ENCODE data around the gene ANGEL1. TPM values are rescaled to one million over a fixed set of nuclear protein-coding genes. Genes with fewer than 3 reads are reported as not detected.

Gene ANGEL1
- total RNA-seq, 1 donor from 2014 or later: 38.8 TPM

- Mint-ChIP-seq H3K9me3 (no peaks in the 10 kb centered on the region), H3K4me1 (peaks cover 44% of the 10 kb centered on the region), H3K27me3 (ENCODE audit: low read depth) (peaks cover 2% of the 10 kb centered on the region), H3K4me3 (peak overlapping the region; percentile 98), H3K36me3 (ENCODE audit: low read depth) (peaks cover 3% of the 10 kb centered on the region), H3K27ac (ENCODE audit: unreplicated experiment) (peak overlapping the region; percentile 94)
- peak; percentile 46 for DNase-seq (ENCODE audit: low read depth, low spot score)
- TF ChIP-seq, protein P1, sequence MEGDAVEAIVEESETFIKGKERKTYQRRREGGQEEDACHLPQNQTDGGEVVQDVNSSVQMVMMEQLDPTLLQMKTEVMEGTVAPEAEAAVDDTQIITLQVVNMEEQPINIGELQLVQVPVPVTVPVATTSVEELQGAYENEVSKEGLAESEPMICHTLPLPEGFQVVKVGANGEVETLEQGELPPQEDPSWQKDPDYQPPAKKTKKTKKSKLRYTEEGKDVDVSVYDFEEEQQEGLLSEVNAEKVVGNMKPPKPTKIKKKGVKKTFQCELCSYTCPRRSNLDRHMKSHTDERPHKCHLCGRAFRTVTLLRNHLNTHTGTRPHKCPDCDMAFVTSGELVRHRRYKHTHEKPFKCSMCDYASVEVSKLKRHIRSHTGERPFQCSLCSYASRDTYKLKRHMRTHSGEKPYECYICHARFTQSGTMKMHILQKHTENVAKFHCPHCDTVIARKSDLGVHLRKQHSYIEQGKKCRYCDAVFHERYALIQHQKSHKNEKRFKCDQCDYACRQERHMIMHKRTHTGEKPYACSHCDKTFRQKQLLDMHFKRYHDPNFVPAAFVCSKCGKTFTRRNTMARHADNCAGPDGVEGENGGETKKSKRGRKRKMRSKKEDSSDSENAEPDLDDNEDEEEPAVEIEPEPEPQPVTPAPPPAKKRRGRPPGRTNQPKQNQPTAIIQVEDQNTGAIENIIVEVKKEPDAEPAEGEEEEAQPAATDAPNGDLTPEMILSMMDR (conservative IDR thresholded peaks at IDR 0.05): no peak
These were observed 50.7 kb downstream of the ANGEL1 start for GRCh38 chr14:76761960-76762410.

- Mint-ChIP-seq H3K4me1 (peaks cover 44% of the 10 kb centered on the region), H3K4me3 (peak within 1 kb of the TSS; percentile 98), H3K27me3 (ENCODE audit: low read depth) (peaks cover 2% of the 10 kb centered on the region), H3K9me3 (no peaks in the 10 kb centered on the region), H3K36me3 (ENCODE audit: low read depth) (peaks cover 3% of the 10 kb centered on the region), H3K27ac (ENCODE audit: unreplicated experiment) (peak within 1 kb of the TSS; percentile 94)
- peak; percentile 64 for DNase-seq (ENCODE audit: low read depth, low spot score)
- TF ChIP-seq, protein P1 (conservative IDR thresholded peaks at IDR 0.05): no peak
These were observed 51.3 kb downstream of the ANGEL1 start, which contains the start of gene VASH1 for GRCh38 chr14:76761136-76761959. VASH1 (plus strand) TSS chr14:76761468; CDS start chr14:76762822, 1,354 bp downstream.

GRCh38 chr14:76760331-76761135 is 52.1 kb downstream of the ANGEL1 start:
- TF ChIP-seq, protein P1 (conservative IDR thresholded peaks at IDR 0.05): no peak
- H3K4me1 Mint-ChIP-seq: peaks cover 44% of the 10 kb centered on the region
- DNase-seq (ENCODE audit: low read depth, low spot score): peak; percentile 0
- no peaks in the 10 kb centered on the region for H3K9me3 Mint-ChIP-seq
- H3K4me3 Mint-ChIP-seq: peak overlapping the region; percentile 88
- H3K27ac Mint-ChIP-seq (ENCODE audit: unreplicated experiment): peak overlapping the region; percentile 69
- peaks cover 2% of the 10 kb centered on the region for H3K27me3 Mint-ChIP-seq (ENCODE audit: low read depth)
- H3K36me3 Mint-ChIP-seq (ENCODE audit: low read depth): no peaks in the 10 kb centered on the region

- Mint-ChIP-seq H3K36me3 (ENCODE audit: low read depth) (no peaks in the 10 kb centered on the region), H3K4me1 (peaks cover 38% of the 10 kb centered on the region), H3K4me3 (peak overlapping the region; percentile 2), H3K9me3 (no peaks in the 10 kb centered on the region), H3K27me3 (ENCODE audit: low read depth) (peaks cover 2% of the 10 kb centered on the region), H3K27ac (ENCODE audit: unreplicated experiment) (no peak overlapping the region)
- peak; percentile 0 for DNase-seq (ENCODE audit: low read depth, low spot score)
- TF ChIP-seq, protein P1 (conservative IDR thresholded peaks at IDR 0.05): no peak
These were observed 53.1 kb downstream of the ANGEL1 start for GRCh38 chr14:76759589-76759988.

GRCh38 chr14:76756371-76756750 is 56.3 kb downstream of the ANGEL1 start:
- H3K4me3 Mint-ChIP-seq: peak overlapping the region; percentile 14
- DNase-seq (ENCODE audit: low read depth, low spot score): no peak
- no peaks in the 10 kb centered on the region for H3K9me3 Mint-ChIP-seq
- TF ChIP-seq, protein P1 (conservative IDR thresholded peaks at IDR 0.05): no peak
- peaks cover 2% of the 10 kb centered on the region for H3K27me3 Mint-ChIP-seq (ENCODE audit: low read depth)
- H3K36me3 Mint-ChIP-seq (ENCODE audit: low read depth): no peaks in the 10 kb centered on the region
- H3K27ac Mint-ChIP-seq (ENCODE audit: unreplicated experiment): no peak overlapping the region
- H3K4me1 Mint-ChIP-seq: peaks cover 13% of the 10 kb centered on the region
